GM12864 (cell line): ENCODE results near the gene TCTA.

Experiments used
- DNase-seq: peaks from one replicate; pipeline ENCODE4 v3.0.0-alpha.2; 2011; ENCODE audit warnings: low read depth
- H3K4me3 ChIP-seq: 2 replicates; pipeline ENCODE4 v1.5.1; 2011; ENCODE audit warnings: mild to moderate bottlenecking, low read depth, low read length, control low read depth
- CTCF ChIP-seq: IDR thresholded peaks from 2 replicates; pipeline ENCODE4 v1.5.1; 2011; ENCODE audit warnings: low read depth, mild to moderate bottlenecking, moderate library complexity, low read length, control low read depth, inconsistent platforms; ENCODE audit errors: missing control alignments

The TCTA gene

GRCh38 chr3:49456466-49456865 is 44.2 kb downstream of the TCTA start:
- TF ChIP-seq CTCF, result no peak
- H3K4me3 ChIP-seq, result no peak overlapping the region
- DNase-seq, result no peak

GRCh38 chr3:49460188-49460890 is 48.1 kb downstream of the TCTA start:
- TF ChIP-seq CTCF, result no peak
- no peak for DNase-seq
- no peak overlapping the region for H3K4me3 ChIP-seq

GRCh38 chr3:49460956-49461355 is 48.7 kb downstream of the TCTA start:
- no peak for TF ChIP-seq CTCF
- H3K4me3 ChIP-seq, result no peak overlapping the region
- no peak for DNase-seq

- no peak overlapping the region for H3K4me3 ChIP-seq
- no peak for TF ChIP-seq CTCF
- no peak for DNase-seq
Observed at GRCh38 chr3:49461443-49462171, 49.4 kb downstream of the TCTA start.

- no peak for DNase-seq
- no peak overlapping the region for H3K4me3 ChIP-seq
- no peak for TF ChIP-seq CTCF
Observed at GRCh38 chr3:49462222-49462621, 50.0 kb downstream of the TCTA start.

- DNase-seq, result no peak
- H3K4me3 ChIP-seq, result no peak overlapping the region
- no peak for TF ChIP-seq CTCF
Observed at GRCh38 chr3:49465270-49466034, 53.2 kb downstream of the TCTA start.
